ENCODE measurements around the gene P2RX4. TPM values are rescaled to one million over a fixed set of nuclear protein-coding genes. Genes with fewer than 3 reads are reported as not detected.

The P2RX4 gene
- total RNA-seq, 1 experiment from 2014 or later: 21.0 TPM

GRCh38 chr12:121167951-121168350 is 42.0 kb upstream of the P2RX4 start:
- CTCF ChIA-PET: no interaction called here
- H3K4me3 ChIP-seq: no peak overlapping the region
- DNase-seq: no peak
- no peak overlapping the region for H2AFZ ChIP-seq
- no peaks in the 10 kb centered on the region for H3K27me3 ChIP-seq (ENCODE audit: insufficient read depth, low read depth)
- TF ChIP-seq EZH2 (IDR thresholded peaks at IDR 0.05; ENCODE audit: low read depth) (no peak), CTCF (conservative IDR thresholded peaks at IDR 0.05) (no peak)
- intact Hi-C loops (cut with micrococcal nuclease; ENCODE audit: unreplicated experiment): no loop called here
- H3K27ac ChIP-seq: no peak overlapping the region
- no peaks in the 10 kb centered on the region for H4K20me1 ChIP-seq (ENCODE audit: insufficient read depth)
- H3K36me3 ChIP-seq (ENCODE audit: low read depth): no peaks in the 10 kb centered on the region
- H3K4me2 ChIP-seq: no peak overlapping the region
- H3F3A ChIP-seq (ENCODE audit: insufficient read depth, low read depth): peaks cover 28% of the 10 kb centered on the region; the same call in 1 of the 2 replicates
- POLR2A ChIA-PET (ENCODE audit: unreplicated experiment): no interaction called here
- no TSS peak for BruUV-seq (replicated peaks)
- no peaks in the 10 kb centered on the region for H3K9me3 ChIP-seq (ENCODE audit: insufficient read depth, low read depth)
- H3K9me2 ChIP-seq (ENCODE audit: insufficient read depth): no peaks in the 10 kb centered on the region
- H3K79me2 ChIP-seq (ENCODE audit: low read depth): no peaks in the 10 kb centered on the region
- H3K4me1 ChIP-seq (replicated peaks; ENCODE audit: insufficient read depth): peaks cover 19% of the 10 kb centered on the region

- H3F3A ChIP-seq (ENCODE audit: insufficient read depth, low read depth): peaks cover 28% of the 10 kb centered on the region; the same call in 1 of the 2 replicates
- BruUV-seq (replicated peaks): no TSS peak
- H3K27me3 ChIP-seq (ENCODE audit: insufficient read depth, low read depth): no peaks in the 10 kb centered on the region
- no peak overlapping the region for H3K4me3 ChIP-seq
- ChIA-PET CTCF (no interaction called here), POLR2A (ENCODE audit: unreplicated experiment) (no interaction called here)
- H3K9me3 ChIP-seq (ENCODE audit: insufficient read depth, low read depth): no peaks in the 10 kb centered on the region
- no peaks in the 10 kb centered on the region for H4K20me1 ChIP-seq (ENCODE audit: insufficient read depth)
- no peak for DNase-seq
- H2AFZ ChIP-seq: no peak overlapping the region
- H3K4me2 ChIP-seq: peak overlapping the region; percentile 50
- intact Hi-C loops (cut with micrococcal nuclease; ENCODE audit: unreplicated experiment): loop anchor here (5.0 kb wide), 1 partner anchor 57 kb away; no protein-coding TSS in a partner anchor
- no peaks in the 10 kb centered on the region for H3K79me2 ChIP-seq (ENCODE audit: low read depth)
- TF ChIP-seq EZH2 (IDR thresholded peaks at IDR 0.05; ENCODE audit: low read depth) (no peak), CTCF (conservative IDR thresholded peaks at IDR 0.05) (no peak)
- H3K4me1 ChIP-seq (replicated peaks; ENCODE audit: insufficient read depth): peaks cover 19% of the 10 kb centered on the region
- peak overlapping the region; percentile 72 for H3K27ac ChIP-seq
- no peaks in the 10 kb centered on the region for H3K36me3 ChIP-seq (ENCODE audit: low read depth)
- H3K9me2 ChIP-seq (ENCODE audit: insufficient read depth): no peaks in the 10 kb centered on the region
Measured at GRCh38 chr12:121170151-121170550, 39.8 kb upstream of the P2RX4 start.

- peak overlapping the region; percentile 68 for H2AFZ ChIP-seq
Measured at GRCh38 chr12:121170611-121171260, 39.2 kb upstream of the P2RX4 start.

More at GRCh38 chr12:121170611-121171260, 39.2 kb upstream of the P2RX4 start:
- Histone ChIP-seq H3K36me3 (ENCODE audit: low read depth) (no peaks in the 10 kb centered on the region), H3K79me2 (ENCODE audit: low read depth) (no peaks in the 10 kb centered on the region), H3K4me1 (replicated peaks; ENCODE audit: insufficient read depth) (peaks cover 19% of the 10 kb centered on the region), H3K9me2 (ENCODE audit: insufficient read depth) (no peaks in the 10 kb centered on the region), H3F3A (ENCODE audit: insufficient read depth, low read depth) (peaks cover 28% of the 10 kb centered on the region; the same call in 1 of the 2 replicates), H4K20me1 (ENCODE audit: insufficient read depth) (no peaks in the 10 kb centered on the region), H3K4me3 (peak overlapping the region; percentile 11; the same call in 1 of the 2 replicates), H3K4me2 (peak overlapping the region; percentile 50), H3K9me3 (ENCODE audit: insufficient read depth, low read depth) (no peaks in the 10 kb centered on the region), H3K27ac (peak overlapping the region; percentile 72), H3K27me3 (ENCODE audit: insufficient read depth, low read depth) (no peaks in the 10 kb centered on the region)
- ChIA-PET POLR2A (ENCODE audit: unreplicated experiment) (no interaction called here), CTCF (no interaction called here)
- DNase-seq: peak; percentile 15 to 72
- intact Hi-C loops (cut with micrococcal nuclease; ENCODE audit: unreplicated experiment): loop anchor here (5.0 kb wide), 1 partner anchor 57 kb away; no protein-coding TSS in a partner anchor
- TF ChIP-seq CTCF (conservative IDR thresholded peaks at IDR 0.05) (no peak), EZH2 (IDR thresholded peaks at IDR 0.05; ENCODE audit: low read depth) (no peak)
- no TSS peak for BruUV-seq (replicated peaks)

All from PC-9 (cell line).